ENCODE measurements around the gene SIL1. TPM values are rescaled to one million over a fixed set of nuclear protein-coding genes. Genes with fewer than 3 reads are reported as not detected.

SIL1 gene
- total and polyA plus RNA-seq, 2 donors (not counting 3 experiments of a cell fraction or from before 2014, with no cell fraction given), result 47.6 to 67.2 TPM

GRCh38 chr5:139223481-139223880 is 25.3 kb upstream of the SIL1 start:
- intact Hi-C loops (cut with micrococcal nuclease), result no loop called here
- Histone ChIP-seq H3K9ac (replicated peaks; ENCODE audit: extremely low read depth, insufficient read depth, low read length) (no peak overlapping the region), H3K9me1 (replicated peaks; ENCODE audit: control insufficient read depth, extremely low read depth, insufficient read depth, low read length) (no peaks in the 10 kb centered on the region), H3K27ac (ENCODE audit: insufficient read depth, low read depth, low read length) (no peak overlapping the region), H4K20me1 (replicated peaks; ENCODE audit: control insufficient read depth, extremely low read depth, insufficient read depth, low read length) (no peaks in the 10 kb centered on the region), H3K36me3 (ENCODE audit: control insufficient read depth in 2 of 2, extremely low read depth in 1 of 2, insufficient read depth in 2 of 2, low read length in 2 of 2) (no peaks in the 10 kb centered on the region), H3K79me2 (ENCODE audit: control insufficient read depth, insufficient read depth, low read length) (no peaks in the 10 kb centered on the region), H3K4me1 (ENCODE audit: control insufficient read depth, extremely low read depth, insufficient read depth, low read length) (no peaks in the 10 kb centered on the region), H3K27me3 (ENCODE audit: control insufficient read depth in 2 of 2, insufficient read depth in 2 of 2, low read length in 2 of 2) (peaks cover 4 to 15% of the 10 kb centered on the region in 2 experiments), H3K9me3 (replicated peaks; ENCODE audit: control insufficient read depth, insufficient read depth, low read length) (no peaks in the 10 kb centered on the region), H3K4me2 (ENCODE audit: insufficient read depth, low read length) (no peak overlapping the region), H3K4me3 (replicated peaks in 1 of 3; ENCODE audit: insufficient read depth in 1 of 3, low read depth in 1 of 3, low read length in 3 of 3) (no peak overlapping the region), H2AFZ (ENCODE audit: low read depth, low read length) (no peak overlapping the region)
- TF ChIP-seq CTCF (IDR thresholded peaks at IDR 0.05; ENCODE audit: extremely low read depth in 1 of 2, insufficient read depth in 1 of 2, low read depth in 1 of 2, low read length in 2 of 2) (no peak), MAX (IDR thresholded peaks at IDR 0.05; ENCODE audit: insufficient read depth, insufficient read length) (no peak), POLR2AphosphoS5 (IDR thresholded peaks at IDR 0.05; ENCODE audit: insufficient read depth, low read depth, low read length) (no peak), JUN (IDR thresholded peaks at IDR 0.05; ENCODE audit: borderline replicate concordance, insufficient read depth, insufficient read length, low read depth) (no peak), MYC (IDR thresholded peaks at IDR 0.05; ENCODE audit: low read depth, low read length) (no peak), POLR2A (IDR thresholded peaks at IDR 0.05; ENCODE audit: low read depth, low read length) (no peak), GATA2 (IDR thresholded peaks at IDR 0.05; ENCODE audit: insufficient read depth, insufficient read length, low read depth, low read length) (no peak), FOS (IDR thresholded peaks at IDR 0.05; ENCODE audit: borderline replicate concordance, insufficient read depth, low read length) (no peak)
- FAIRE-seq (no peak), DNase-seq (ENCODE audit: low read depth, low spot score) (no peak)
- CTCF ChIA-PET, result interaction anchor here (1.4 kb wide), 1 partner anchor 14 kb away, joined by 3 read pairs; no protein-coding TSS in a partner anchor
- dilution Hi-C loops (cut with MboI; ENCODE audit: extremely low pct_ligation_motif_present, low sequenced_read_pairs), result no loop called here
- POLR2A ChIA-PET, result no interaction called here
- no TSS peak for BruUV-seq (replicated peaks)
